Transverse colon (tissue), 4 donors: ENCODE data around the gene GPER1.

Source experiments
- CTCF ChIP-seq, 5 experiments: fragments of 200-600 bp in 3 of 5; fragments of 450-650 bp in 2 of 5; sonication (generic) in 3 of 5; IDR thresholded peaks; 1 replicate in 2 of 5; 2 replicates in 3 of 5; pipeline ENCODE4 v1.5.1; 2016 to 2017; ENCODE audit warnings: antibody characterized with exemption in 5 of 5, inconsistent platforms in 3 of 5, mild to moderate bottlenecking in 2 of 5, moderate library complexity in 1 of 5
- EP300 ChIP-seq: sonication (generic); formaldehyde crosslinking; IDR thresholded peaks from one replicate; pipeline ENCODE4 v1.6.1; 2017; ENCODE audit warnings: antibody characterized with exemption, low read depth
- POLR2AphosphoS5 ChIP-seq, 3 donors: sonication (generic); formaldehyde crosslinking; IDR thresholded peaks; one replicate each; pipeline ENCODE4 v1.6.1; 2016; ENCODE audit warnings: antibody characterized with exemption in 3 of 3

- TF ChIP-seq CTCF (IDR thresholded peaks at IDR 0.05) (no peak), POLR2AphosphoS5 (IDR thresholded peaks at IDR 0.05) (no peak), EP300 (no peak)
Observed at GRCh38 chr7:1096156-1097119, 8.5 kb downstream of the GPER1 start.
